ENCODE data around the gene FLOT1.

FLOT1 gene

DNA sequence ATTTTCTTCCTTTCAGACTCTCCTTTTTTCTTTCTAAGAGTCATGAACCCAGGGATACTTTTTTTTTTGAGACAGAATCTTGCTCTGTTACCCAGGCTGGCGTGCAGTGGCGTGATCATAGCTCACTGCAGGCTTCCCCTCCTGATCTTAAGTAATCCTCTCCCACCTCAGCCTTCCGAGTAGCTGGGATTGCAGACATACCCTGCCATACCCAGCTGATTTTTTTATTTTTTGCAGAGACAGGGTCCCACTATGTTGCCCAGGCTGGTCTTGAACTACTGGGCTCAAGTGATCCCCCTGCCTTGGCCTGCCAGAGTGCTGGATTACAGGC, 34.6 kb upstream of the FLOT1 start:
- no peaks in the 10 kb centered on the region for H3K4me1 ChIP-seq (ENCODE audit: control insufficient read depth, insufficient read depth, low read length)

DNA sequence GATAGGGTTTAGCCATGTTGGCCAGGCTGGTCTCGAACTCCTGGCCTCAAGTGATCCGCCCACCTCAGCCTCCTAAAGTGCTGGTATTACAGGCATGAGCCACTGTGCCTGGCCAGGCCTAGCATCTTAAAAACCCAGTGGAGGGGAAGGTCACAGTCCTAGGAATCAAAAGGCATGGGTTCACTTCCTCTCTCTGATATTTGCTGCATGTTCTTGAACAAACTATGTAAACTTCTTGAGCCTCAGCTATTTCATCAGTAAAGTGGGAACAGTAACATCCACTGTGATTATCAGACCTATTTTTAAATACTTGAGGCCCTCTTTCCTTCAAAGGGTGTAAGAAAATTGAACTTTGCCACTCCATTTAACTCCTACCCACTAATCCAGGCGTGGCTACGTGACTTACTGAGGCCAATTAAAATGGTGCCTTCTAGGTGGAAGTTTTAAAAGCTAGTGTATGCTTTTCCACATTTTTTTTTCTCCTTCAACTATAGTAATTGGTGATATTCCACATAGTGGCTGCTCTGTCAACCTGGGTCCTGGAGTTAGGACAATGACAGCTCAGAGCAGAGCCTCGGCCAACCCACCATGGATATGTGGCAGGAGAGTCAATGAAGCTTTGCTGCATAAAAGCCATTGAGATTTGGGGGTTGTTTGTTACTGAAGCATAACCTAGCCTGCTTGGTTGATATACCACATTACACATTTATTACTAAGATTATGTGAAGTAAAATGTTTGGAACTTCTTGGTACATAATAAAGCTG, 34.1 kb upstream of the FLOT1 start:
- Histone ChIP-seq H3K4me1 (ENCODE audit: control insufficient read depth, insufficient read depth, low read length) (no peaks in the 10 kb centered on the region), H3K36me3 (ENCODE audit: control insufficient read depth, insufficient read depth, low read length) (no peaks in the 10 kb centered on the region), H3K27me3 (ENCODE audit: control insufficient read depth, insufficient read depth, low read length) (no peaks in the 10 kb centered on the region), H3K9ac (ENCODE audit: low read depth, low read length) (no peak overlapping the region), H3K9me3 (ENCODE audit: control insufficient read depth, insufficient read depth, low read length) (no peaks in the 10 kb centered on the region), H3K4me3 (ENCODE audit: low read depth, low read length) (no peak overlapping the region)

More for the DNA sequence above, 34.6 kb upstream of the FLOT1 start:
- H3K9me3 ChIP-seq (ENCODE audit: control insufficient read depth, insufficient read depth, low read length) = no peaks in the 10 kb centered on the region
- H3K36me3 ChIP-seq (ENCODE audit: control insufficient read depth, insufficient read depth, low read length) = no peaks in the 10 kb centered on the region
- no peak overlapping the region for H3K9ac ChIP-seq (ENCODE audit: low read depth, low read length)
- no peak overlapping the region for H3K4me3 ChIP-seq (ENCODE audit: low read depth, low read length)
- H3K27me3 ChIP-seq (ENCODE audit: control insufficient read depth, insufficient read depth, low read length) = no peaks in the 10 kb centered on the region

DNA sequence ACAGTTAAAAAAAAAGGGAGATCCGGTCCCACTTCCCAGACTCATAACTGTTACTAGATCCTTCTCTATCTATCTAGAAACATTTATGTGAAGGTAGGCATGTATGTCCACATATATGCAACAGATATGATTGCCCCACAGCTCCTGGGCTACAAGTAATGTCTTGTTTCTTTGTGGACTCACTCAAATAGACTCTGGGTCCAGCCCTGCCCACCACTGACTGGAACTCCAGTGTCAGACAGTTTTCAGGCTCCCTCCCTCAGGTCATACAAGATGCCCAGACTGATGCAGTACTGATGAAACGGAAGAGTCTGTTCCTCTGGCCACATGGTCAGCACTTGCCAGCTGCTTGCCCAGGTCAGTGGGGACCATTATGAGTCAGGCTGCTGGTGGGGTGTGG, 32.6 kb upstream of the FLOT1 start:
- Histone ChIP-seq H3K9ac (ENCODE audit: low read depth, low read length) (no peak overlapping the region), H3K27me3 (ENCODE audit: control insufficient read depth, insufficient read depth, low read length) (no peaks in the 10 kb centered on the region), H3K9me3 (ENCODE audit: control insufficient read depth, insufficient read depth, low read length) (no peaks in the 10 kb centered on the region)

DNA sequence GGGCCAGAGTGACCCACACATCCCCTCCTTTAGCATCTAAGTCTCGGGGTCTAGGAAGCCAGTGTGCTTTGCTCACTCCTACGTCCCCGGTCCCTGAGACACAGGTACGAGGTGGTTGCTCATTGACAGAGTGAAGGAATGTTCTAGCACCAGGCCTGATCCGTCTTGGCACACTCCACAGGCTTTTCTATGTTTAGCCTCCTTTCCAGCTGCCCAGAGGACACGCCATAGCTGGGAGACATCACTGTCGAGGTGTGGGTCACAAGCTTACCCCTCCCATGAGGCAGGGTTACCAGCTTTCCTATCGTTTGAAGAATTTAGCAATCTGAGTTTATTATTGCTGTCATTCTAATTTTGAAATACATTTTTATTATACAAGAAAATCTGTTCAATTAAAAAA, 32.2 kb upstream of the FLOT1 start:
- H3K9me3 ChIP-seq (ENCODE audit: control insufficient read depth, insufficient read depth, low read length) = no peaks in the 10 kb centered on the region
- no peaks in the 10 kb centered on the region for H3K36me3 ChIP-seq (ENCODE audit: control insufficient read depth, insufficient read depth, low read length)
- H3K4me1 ChIP-seq (ENCODE audit: control insufficient read depth, insufficient read depth, low read length) = peaks cover 3% of the 10 kb centered on the region
- no peak overlapping the region for H3K4me3 ChIP-seq (ENCODE audit: low read depth, low read length)
- H3K27me3 ChIP-seq (ENCODE audit: control insufficient read depth, insufficient read depth, low read length) = no peaks in the 10 kb centered on the region
- no peak overlapping the region for H3K9ac ChIP-seq (ENCODE audit: low read depth, low read length)

More for the DNA sequence above, 32.6 kb upstream of the FLOT1 start:
- H3K4me1 ChIP-seq (ENCODE audit: control insufficient read depth, insufficient read depth, low read length) = no peaks in the 10 kb centered on the region
- no peaks in the 10 kb centered on the region for H3K36me3 ChIP-seq (ENCODE audit: control insufficient read depth, insufficient read depth, low read length)
- no peak overlapping the region for H3K4me3 ChIP-seq (ENCODE audit: low read depth, low read length)

DNA sequence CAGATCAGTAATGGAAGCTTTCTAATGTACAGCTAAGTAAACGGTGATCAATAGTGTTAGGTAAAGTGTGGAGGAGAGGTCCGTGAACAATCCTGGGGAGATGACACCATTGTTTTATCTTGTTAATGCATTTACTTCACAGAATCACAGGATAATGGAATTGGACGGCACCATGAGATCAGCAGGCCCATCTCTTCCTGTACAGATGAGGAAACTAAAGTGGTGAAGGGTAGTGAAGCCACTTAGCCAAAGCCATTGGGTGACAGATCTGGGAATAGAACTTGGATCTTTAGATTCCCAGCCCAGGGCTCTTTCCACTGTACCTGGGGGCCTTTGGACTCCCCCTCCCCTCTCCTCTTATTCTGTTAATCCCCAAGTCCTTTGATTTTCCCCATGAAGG, 28.1 kb upstream of the FLOT1 start:
- no peak overlapping the region for H3K4me3 ChIP-seq (ENCODE audit: low read depth, low read length)
- H3K9me3 ChIP-seq (ENCODE audit: control insufficient read depth, insufficient read depth, low read length) = no peaks in the 10 kb centered on the region
- no peak overlapping the region for H3K9ac ChIP-seq (ENCODE audit: low read depth, low read length)
- H3K4me1 ChIP-seq (ENCODE audit: control insufficient read depth, insufficient read depth, low read length) = peaks cover 15% of the 10 kb centered on the region
- no peaks in the 10 kb centered on the region for H3K27me3 ChIP-seq (ENCODE audit: control insufficient read depth, insufficient read depth, low read length)
- H3K36me3 ChIP-seq (ENCODE audit: control insufficient read depth, insufficient read depth, low read length) = no peaks in the 10 kb centered on the region

DNA sequence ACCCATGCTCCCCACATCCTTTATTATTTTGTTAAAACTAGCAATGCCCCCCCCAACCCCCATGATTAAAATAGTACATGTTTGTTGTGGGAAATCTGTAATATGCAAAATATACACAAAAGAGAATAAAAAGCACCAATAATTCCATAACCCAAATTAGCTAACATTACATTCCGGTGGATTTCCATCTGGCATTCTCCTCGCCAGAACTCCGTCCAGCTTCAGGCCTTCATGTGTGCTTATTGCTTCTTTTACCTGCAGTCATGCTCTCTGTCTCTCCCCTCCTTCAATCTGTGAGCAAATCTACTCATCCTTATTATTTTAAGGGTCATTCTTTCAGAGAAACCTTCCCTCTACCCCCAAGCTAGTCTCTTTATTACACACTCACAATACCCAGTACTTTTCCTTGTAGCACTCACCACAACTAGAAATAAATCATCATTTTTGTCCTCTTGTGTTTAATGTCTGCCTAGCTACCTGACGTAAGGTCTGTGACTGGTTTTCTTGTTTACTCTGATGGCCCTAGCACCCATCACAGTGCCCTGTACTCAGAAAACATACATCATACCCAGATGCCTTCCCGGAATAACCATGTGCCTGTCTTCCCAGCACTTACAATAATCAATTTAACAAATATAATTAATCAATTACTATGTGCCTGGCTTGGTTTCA, 27.5 kb upstream of the FLOT1 start:
- Histone ChIP-seq H3K27me3 (ENCODE audit: control insufficient read depth, insufficient read depth, low read length) (no peaks in the 10 kb centered on the region), H3K4me1 (ENCODE audit: control insufficient read depth, insufficient read depth, low read length) (peaks cover 15% of the 10 kb centered on the region), H3K9ac (ENCODE audit: low read depth, low read length) (no peak overlapping the region), H3K9me3 (ENCODE audit: control insufficient read depth, insufficient read depth, low read length) (no peaks in the 10 kb centered on the region), H3K4me3 (ENCODE audit: low read depth, low read length) (no peak overlapping the region), H3K36me3 (ENCODE audit: control insufficient read depth, insufficient read depth, low read length) (no peaks in the 10 kb centered on the region)

DNA sequence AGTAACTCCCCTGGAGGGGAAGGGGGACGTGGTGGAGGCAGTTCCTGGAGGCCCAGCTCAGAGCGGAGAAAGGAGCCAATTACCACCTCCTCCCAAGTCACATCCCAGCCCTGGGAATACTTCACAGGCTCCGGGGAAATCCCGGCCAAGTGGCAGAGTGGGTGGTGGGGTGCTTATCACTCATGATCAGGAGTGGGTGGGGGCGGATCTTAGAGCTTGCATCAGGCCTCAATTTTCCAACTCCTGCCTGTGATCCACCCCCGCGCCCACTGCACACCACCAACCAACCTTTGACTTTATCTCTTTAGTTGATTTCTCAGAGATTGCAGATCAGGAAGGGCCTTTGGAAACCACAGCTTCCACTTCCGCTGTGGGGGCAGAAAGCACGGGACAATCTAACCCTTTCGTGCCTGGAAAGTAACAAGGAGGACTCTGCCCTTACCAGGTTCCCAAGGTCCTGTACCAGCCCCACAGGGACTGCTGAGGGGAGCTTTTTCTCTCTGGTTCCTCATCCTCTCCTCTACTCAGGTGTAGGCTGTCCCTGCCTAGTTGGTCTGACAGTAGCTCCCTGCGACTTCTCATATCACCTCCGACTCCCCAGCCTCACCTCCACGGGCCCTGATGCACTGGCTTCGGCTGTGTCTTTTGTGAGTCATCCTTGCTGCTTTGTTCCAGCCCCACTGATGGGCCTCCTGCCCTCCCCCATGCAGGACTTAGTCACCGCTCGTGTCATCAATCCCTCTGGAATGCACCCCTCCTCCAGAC, 26.8 kb upstream of the FLOT1 start:
- Histone ChIP-seq H3K36me3 (ENCODE audit: control insufficient read depth, insufficient read depth, low read length) (no peaks in the 10 kb centered on the region), H3K27me3 (ENCODE audit: control insufficient read depth, insufficient read depth, low read length) (no peaks in the 10 kb centered on the region), H3K4me3 (ENCODE audit: low read depth, low read length) (no peak overlapping the region), H3K9me3 (ENCODE audit: control insufficient read depth, insufficient read depth, low read length) (no peaks in the 10 kb centered on the region), H3K9ac (ENCODE audit: low read depth, low read length) (no peak overlapping the region), H3K4me1 (ENCODE audit: control insufficient read depth, insufficient read depth, low read length) (peaks cover 15% of the 10 kb centered on the region)

DNA sequence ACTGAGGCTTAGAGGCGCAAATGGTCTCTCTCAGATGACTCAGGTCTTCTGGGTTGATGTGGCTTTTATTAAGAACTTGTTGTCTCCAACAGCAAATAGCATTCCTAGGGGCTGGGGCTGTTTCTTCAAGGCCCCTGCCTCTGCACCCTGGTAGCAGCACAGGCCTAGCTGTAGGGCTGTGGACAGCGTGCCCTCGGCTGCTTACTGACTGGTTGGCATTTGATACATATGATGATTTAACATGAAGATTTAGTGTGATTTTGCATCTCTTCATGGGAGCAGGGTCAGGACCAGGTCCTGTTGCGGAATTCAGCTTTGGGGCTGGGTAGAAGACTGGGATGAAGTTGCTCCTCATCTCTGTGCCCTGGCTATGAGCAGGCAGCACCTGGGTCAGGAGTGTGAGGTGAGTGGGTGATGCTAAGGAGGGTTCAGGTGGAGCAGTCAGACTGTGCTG, 26.2 kb upstream of the FLOT1 start:
- H3K9me3 ChIP-seq (ENCODE audit: control insufficient read depth, insufficient read depth, low read length) = no peaks in the 10 kb centered on the region
- H3K36me3 ChIP-seq (ENCODE audit: control insufficient read depth, insufficient read depth, low read length) = no peaks in the 10 kb centered on the region
- H3K4me1 ChIP-seq (ENCODE audit: control insufficient read depth, insufficient read depth, low read length) = peaks cover 17% of the 10 kb centered on the region
- no peak overlapping the region for H3K4me3 ChIP-seq (ENCODE audit: low read depth, low read length)
- H3K27me3 ChIP-seq (ENCODE audit: control insufficient read depth, insufficient read depth, low read length) = no peaks in the 10 kb centered on the region
- no peak overlapping the region for H3K9ac ChIP-seq (ENCODE audit: low read depth, low read length)

DNA sequence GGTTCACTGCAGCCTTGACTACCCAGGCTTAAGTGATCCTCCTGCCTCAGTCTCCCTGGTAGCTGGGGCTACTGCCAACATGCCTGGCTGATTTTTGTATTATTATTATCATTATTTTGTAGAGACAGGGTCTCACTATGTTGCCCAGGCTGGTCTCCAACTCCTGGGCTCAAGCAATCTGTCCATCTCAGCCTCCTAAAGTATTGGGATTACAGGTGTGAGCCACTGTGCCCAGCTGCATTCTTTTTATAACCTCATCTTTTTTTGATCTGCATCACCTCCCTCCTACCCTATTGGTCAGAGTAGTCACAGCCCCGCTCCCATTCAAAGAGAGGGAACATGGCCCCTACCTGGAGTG, 25.4 kb upstream of the FLOT1 start:
- no peaks in the 10 kb centered on the region for H3K9me3 ChIP-seq (ENCODE audit: control insufficient read depth, insufficient read depth, low read length)
- H3K4me1 ChIP-seq (ENCODE audit: control insufficient read depth, insufficient read depth, low read length) = peaks cover 21% of the 10 kb centered on the region
- H3K27me3 ChIP-seq (ENCODE audit: control insufficient read depth, insufficient read depth, low read length) = no peaks in the 10 kb centered on the region
- H3K4me3 ChIP-seq (ENCODE audit: low read depth, low read length) = no peak overlapping the region
- H3K9ac ChIP-seq (ENCODE audit: low read depth, low read length) = no peak overlapping the region
- no peaks in the 10 kb centered on the region for H3K36me3 ChIP-seq (ENCODE audit: control insufficient read depth, insufficient read depth, low read length)

DNA sequence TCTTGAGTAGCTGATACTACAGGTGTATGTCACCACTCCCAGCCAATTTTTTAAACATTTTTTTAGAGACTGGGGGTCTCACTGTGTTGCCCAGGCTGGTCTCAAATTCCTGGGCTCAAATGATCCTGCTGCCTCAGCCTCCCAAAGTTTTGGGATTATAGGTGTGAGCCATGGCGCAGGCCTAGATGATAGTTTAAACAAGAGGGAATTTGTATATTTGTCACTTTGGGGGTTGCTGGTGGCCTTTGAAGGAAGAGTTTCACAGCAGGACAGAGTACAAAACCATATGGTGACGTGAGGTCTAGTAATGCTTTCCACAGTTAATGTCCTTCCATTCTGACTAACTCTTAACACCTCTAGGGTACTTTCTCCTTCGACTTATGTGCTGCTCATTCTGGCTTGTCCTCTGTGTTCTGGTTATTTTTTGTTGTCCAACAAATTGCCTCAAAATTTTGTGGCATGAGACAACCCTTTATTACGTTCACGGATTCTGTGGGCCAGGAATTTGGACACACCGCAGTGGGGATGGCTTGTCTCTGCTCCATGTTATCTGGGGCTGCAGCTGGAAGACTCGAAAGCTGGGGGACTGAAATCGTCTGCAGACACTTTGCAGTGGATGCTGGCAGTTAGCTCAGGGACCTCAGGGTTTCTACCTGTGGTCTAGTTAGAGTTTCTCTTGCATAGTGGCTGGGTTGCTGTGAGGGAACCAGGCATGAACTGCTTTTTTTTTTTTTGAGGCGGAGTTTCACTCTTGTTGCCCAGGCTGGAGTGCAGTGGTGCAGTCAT, 24.9 kb upstream of the FLOT1 start:
- Histone ChIP-seq H3K4me1 (ENCODE audit: control insufficient read depth, insufficient read depth, low read length) (peaks cover 21% of the 10 kb centered on the region), H3K36me3 (ENCODE audit: control insufficient read depth, insufficient read depth, low read length) (no peaks in the 10 kb centered on the region), H3K27me3 (ENCODE audit: control insufficient read depth, insufficient read depth, low read length) (no peaks in the 10 kb centered on the region), H3K9ac (ENCODE audit: low read depth, low read length) (no peak overlapping the region), H3K4me3 (ENCODE audit: low read depth, low read length) (no peak overlapping the region), H3K9me3 (ENCODE audit: control insufficient read depth, insufficient read depth, low read length) (no peaks in the 10 kb centered on the region)

DNA sequence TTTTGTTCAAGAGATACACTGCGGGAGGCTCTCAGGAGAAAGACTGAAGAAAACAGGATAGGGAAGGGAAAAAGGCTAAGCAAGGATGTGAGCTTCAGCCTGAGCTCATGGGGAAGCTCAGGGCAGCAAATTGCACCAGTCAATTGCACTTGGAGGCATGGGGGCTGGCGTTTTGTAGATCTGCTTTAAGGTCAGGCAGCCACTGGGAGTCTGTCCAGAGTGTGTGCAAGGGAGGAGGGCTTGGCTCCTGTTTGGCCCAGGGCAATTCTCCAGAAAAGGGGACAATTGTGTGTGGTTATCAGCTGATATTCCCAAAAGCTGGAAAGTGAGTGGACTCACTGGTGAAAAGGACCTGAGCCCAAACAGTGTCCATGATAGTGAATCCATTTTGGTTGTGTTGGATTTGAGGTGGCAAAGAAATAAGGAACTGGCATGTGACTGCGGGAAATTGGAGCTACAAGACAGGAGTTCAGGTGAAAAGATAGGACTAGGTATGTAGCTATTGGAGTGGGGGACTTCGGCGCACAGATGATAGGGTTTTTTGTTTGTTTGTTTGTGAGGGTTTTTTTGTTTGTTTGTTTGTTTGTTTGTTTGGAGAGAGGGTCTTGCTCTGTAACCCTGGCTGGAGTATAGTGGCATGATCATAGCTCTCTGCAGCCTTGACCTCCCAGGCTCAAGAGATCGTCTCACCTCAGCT, 24.1 kb upstream of the FLOT1 start:
- no peak overlapping the region for H3K9ac ChIP-seq (ENCODE audit: low read depth, low read length)
- no peaks in the 10 kb centered on the region for H3K27me3 ChIP-seq (ENCODE audit: control insufficient read depth, insufficient read depth, low read length)
- no peak overlapping the region for H3K4me3 ChIP-seq (ENCODE audit: low read depth, low read length)
- H3K4me1 ChIP-seq (ENCODE audit: control insufficient read depth, insufficient read depth, low read length) = peaks cover 21% of the 10 kb centered on the region
- H3K36me3 ChIP-seq (ENCODE audit: control insufficient read depth, insufficient read depth, low read length) = no peaks in the 10 kb centered on the region
- no peaks in the 10 kb centered on the region for H3K9me3 ChIP-seq (ENCODE audit: control insufficient read depth, insufficient read depth, low read length)

All from iPS-15b (cell line).